ENCODE results near the gene GPR89B. TPM values are rescaled to one million over a fixed set of nuclear protein-coding genes. Genes with fewer than 3 reads are reported as not detected.
"Not testable (repeated sequence)": the region's sequence is repeated elsewhere in the genome, so short reads cannot be mapped to it uniquely, and the experiment has no call there.

The GPR89B gene
- total RNA-seq, 4 donors from 2014 or later, result 6.2 to 15.6 (median 10.4) TPM

DNA sequence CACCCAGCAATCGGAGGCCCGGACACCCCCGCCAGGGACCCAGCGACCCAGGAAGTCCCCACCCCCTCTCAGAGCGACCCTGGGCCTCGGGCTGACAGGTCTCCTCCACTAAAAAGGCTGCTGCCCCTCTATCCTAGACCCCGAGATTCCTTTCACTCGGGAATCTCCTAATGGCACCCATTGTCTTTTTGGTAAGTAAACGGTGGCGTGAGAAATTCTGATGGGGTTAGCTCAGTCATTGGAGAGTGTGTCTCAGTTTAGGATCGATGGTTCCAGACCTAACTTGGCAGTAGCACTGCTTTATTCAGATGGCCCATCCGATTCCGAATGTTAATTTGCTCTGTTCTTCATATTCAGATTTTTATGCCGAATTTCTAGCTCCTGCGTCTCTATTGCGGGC lies 104.9 kb downstream of the GPR89B start:
- DNase-seq; intact Hi-C loops (cut with DNase I; ENCODE audit: low total_unique reads): not testable (repeated sequence)
- H3K4me3 ChIP-seq, result peak overlapping the region in 1 of 4 donors; percentile 20

DNA sequence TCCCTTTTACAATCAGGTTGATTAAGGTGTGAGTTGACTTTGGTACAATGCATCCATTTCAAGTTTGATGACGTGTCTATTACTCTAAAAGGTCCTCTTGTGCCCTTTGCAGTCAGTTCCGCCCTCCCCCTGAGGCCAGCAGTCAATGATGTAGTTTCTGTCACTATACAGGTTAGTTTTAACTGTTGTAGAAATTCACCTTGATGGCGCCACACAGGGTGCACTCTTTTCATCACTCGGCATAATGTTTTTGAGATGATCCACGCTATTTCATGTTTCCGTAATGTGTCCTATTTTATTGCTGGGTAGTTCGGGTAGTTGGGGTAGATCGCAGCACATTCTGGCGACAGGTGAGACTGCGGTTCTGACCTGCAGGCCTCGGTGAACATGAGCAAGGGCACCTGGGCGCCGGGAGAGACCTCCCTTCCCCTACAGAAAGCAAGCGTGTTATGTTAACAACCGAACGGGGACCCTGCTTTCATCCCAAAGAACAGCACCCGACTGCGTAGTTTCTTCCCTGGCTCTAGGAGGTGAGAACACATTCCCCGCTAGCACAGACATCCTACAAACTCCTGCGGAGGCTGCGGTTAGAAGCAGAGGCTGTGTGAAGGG lies 109.7 kb downstream of the GPR89B start:
- H3K27ac ChIP-seq, result peak overlapping the region in 1 of 4 donors; percentile 51
- intact Hi-C loops (cut with DNase I; ENCODE audit: low total_unique reads); DNase-seq; H3K36me3 ChIP-seq; H3K4me1 ChIP-seq; H3K9me3 ChIP-seq; in situ Hi-C loops (cut with MboI; ENCODE audit: low sequenced_read_pairs in 4 of 4); H3K27me3 ChIP-seq: not testable (repeated sequence)
- peak in 1 of 2 donors; percentile 9 for ATAC-seq
- H3K4me3 ChIP-seq, result peak overlapping the region in 3 of 4 donors; percentile 43 to 55 (median 51)

More for the DNA sequence above, 104.9 kb downstream of the GPR89B start:
- H3K9me3 ChIP-seq; ATAC-seq; H3K4me1 ChIP-seq; in situ Hi-C loops (cut with MboI; ENCODE audit: low sequenced_read_pairs in 4 of 4); H3K36me3 ChIP-seq; H3K27ac ChIP-seq; H3K27me3 ChIP-seq: not testable (repeated sequence)

DNA sequence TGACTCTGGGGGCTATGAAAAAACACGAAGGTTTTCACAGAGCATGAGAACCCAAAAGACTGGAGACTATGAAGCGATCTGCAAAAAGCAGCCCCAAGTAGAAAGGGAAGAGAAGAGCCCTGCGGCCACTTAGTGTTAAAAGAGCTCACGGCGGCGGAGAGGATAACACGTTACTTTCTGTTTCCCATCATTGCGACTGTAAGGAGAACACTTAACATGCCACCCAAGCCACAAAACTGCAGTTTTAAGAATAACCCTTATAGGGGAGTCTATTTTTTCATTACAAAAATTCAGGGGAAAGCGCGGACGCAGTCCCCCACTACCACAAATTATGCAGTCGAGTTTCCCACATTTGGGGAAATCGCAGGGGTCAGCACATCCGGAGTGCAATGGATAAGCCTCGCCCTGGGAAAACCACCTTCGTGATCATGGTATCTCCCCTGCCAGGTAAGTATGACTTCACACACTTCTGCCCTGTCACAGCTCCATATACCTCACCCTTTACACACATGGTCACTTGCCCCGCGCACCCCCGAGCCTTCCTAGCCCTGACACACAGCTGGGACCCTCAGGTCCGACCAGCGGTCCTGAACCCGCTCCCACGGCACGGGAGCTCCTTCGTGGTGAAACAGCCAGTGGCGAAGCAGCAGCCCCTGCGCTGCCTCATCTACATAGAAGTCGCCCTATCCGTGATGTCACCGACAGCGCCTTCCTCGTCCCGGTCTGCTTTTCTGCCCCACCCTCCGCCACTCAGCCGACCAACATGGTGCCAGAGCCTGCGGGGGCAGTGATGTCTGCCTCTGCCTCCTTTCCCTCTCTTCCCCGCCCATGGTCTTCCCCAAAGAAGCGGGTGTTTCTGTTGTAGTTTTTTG lies 110.5 kb downstream of the GPR89B start:
- H3K4me1 ChIP-seq; H3K9me3 ChIP-seq; intact Hi-C loops (cut with DNase I; ENCODE audit: low total_unique reads); H3K36me3 ChIP-seq; H3K27me3 ChIP-seq; in situ Hi-C loops (cut with MboI; ENCODE audit: low sequenced_read_pairs in 4 of 4): not testable (repeated sequence)
- ATAC-seq (peak; percentile 80 to 86), DNase-seq (peak in 1 of 2 donors; percentile 58)
- Histone ChIP-seq H3K4me3 (peak overlapping the region; percentile 43 to 55 (median 48)), H3K27ac (peak overlapping the region in 3 of 4 donors; percentile 39 to 51 (median 46))
- peak; percentile 61 to 77 for TF ChIP-seq POLR2A (IDR thresholded peaks at IDR 0.05)

Other genes with a start within 250 kb of the GPR89B start
- gene GJA5, start 167.8 kb upstream of the GPR89B start, total RNA-seq, result 1 to 10 TPM; 1.4 to 7.7 (median 2.6) TPM
- not detected for gene GJA8, start 25.6 kb upstream of the GPR89B start, total RNA-seq
- 1 to 10 TPM in 2 of 4 donors, under 1 TPM in 2; 0.58 to 1.8 (median 1.3) TPM for gene NBPF11, start 223.9 kb downstream of the GPR89B start, total RNA-seq

Measured in gastrocnemius medialis (tissue), 4 donors.